IMR-90 (cell line): ENCODE measurements around the gene HTATSF1. TPM values are rescaled to one million over a fixed set of nuclear protein-coding genes. Genes with fewer than 3 reads are reported as not detected.

Experiments
- ATAC-seq: fragments of 200-7000 bp; cut with Tn5 transposase; 2 replicates; pipeline ENCODE4 v1.9.1; 2020; ENCODE audit warnings: low read depth, mild to moderate bottlenecking, moderate library complexity
- BruUV-seq: library from RNA; stranded (reverse); fragments of 400-500 nt; replicated peaks from 2 replicates; lab custom pipeline; 2021; lab: Mats Ljungman, UMichigan
- CTCF ChIA-PET: fragments of 300-600 bp; formaldehyde crosslinking; extraction: SDS; loops from one replicate; lab custom pipeline; 2021; ENCODE audit warnings: antibody characterized with exemption; lab: Yijun Ruan, JAX
- POLR2A ChIA-PET: fragments of 300-600 bp; sonication (Branson Sonifier 250); formaldehyde crosslinking; loops from one replicate; lab custom pipeline; 2022; ENCODE audit warnings: antibody characterized with exemption; ENCODE audit not compliant: unreplicated experiment; lab: Charles Lee
- DNase-seq: peaks from one replicate; pipeline ENCODE4 v3.0.0; 2013
- H2AFZ ChIP-seq: replicated peaks from 2 replicates; pipeline ENCODE3; 2013; ENCODE audit warnings: low read length, mild to moderate bottlenecking; ENCODE audit not compliant: poor library complexity
- H2AK5ac ChIP-seq: 2 replicates; pipeline ENCODE4 v1.6.1; 2013; ENCODE audit warnings: low read depth, low read length, inconsistent platforms
- H2AK9ac ChIP-seq: replicated peaks from 2 replicates; pipeline ENCODE3; 2013; ENCODE audit warnings: mild to moderate bottlenecking, low read depth, low read length, moderate library complexity; ENCODE audit not compliant: poor library complexity
- H2BK120ac ChIP-seq: 2 replicates; pipeline ENCODE4 v1.6.1; 2013; ENCODE audit warnings: low read depth, low read length, inconsistent platforms
- H2BK15ac ChIP-seq: 3 replicates; pipeline ENCODE4 v1.6.1; 2013; ENCODE audit warnings: low read depth, low read length, inconsistent platforms
- H2BK20ac ChIP-seq: 2 replicates; pipeline ENCODE4 v1.6.1; 2013; ENCODE audit warnings: low read depth, mild to moderate bottlenecking, inconsistent platforms, low read length, moderate library complexity
- H2BK5ac ChIP-seq: 2 replicates; pipeline ENCODE4 v1.6.1; 2013; ENCODE audit warnings: mild to moderate bottlenecking, low read depth, low read length, inconsistent platforms; ENCODE audit not compliant: poor library complexity, severe bottlenecking
- H3K14ac ChIP-seq: replicated peaks from 2 replicates; pipeline ENCODE4 v1.6.1; 2013; ENCODE audit warnings: low read depth, low read length, inconsistent platforms
- H3K18ac ChIP-seq: 2 replicates; pipeline ENCODE4 v1.6.1; 2013; ENCODE audit warnings: low read depth, low read length, control low read depth
- H3K23ac ChIP-seq: 2 replicates; pipeline ENCODE4 v1.6.1; 2013; ENCODE audit warnings: low read depth, low read length, inconsistent platforms
- H3K27ac ChIP-seq: 2 replicates; pipeline ENCODE4 v1.5.1; 2013; ENCODE audit warnings: mild to moderate bottlenecking, control low read depth, low read length; ENCODE audit not compliant: insufficient read depth
- H3K27me3 ChIP-seq: 2 replicates; pipeline ENCODE4 v1.6.1; 2013; ENCODE audit warnings: low read length; ENCODE audit not compliant: control insufficient read depth, insufficient read depth
- H3K36me3 ChIP-seq: 2 replicates; pipeline ENCODE4 v1.6.1; 2013; ENCODE audit warnings: low read length, mixed read lengths; ENCODE audit not compliant: control insufficient read depth, insufficient read depth
- H3K4ac ChIP-seq: 2 replicates; pipeline ENCODE4 v1.6.1; 2013; ENCODE audit warnings: low read depth, low read length, inconsistent platforms
- H3K4me1 ChIP-seq: 2 replicates; pipeline ENCODE4 v1.6.1; 2013; ENCODE audit warnings: low read length, mixed read lengths; ENCODE audit not compliant: control insufficient read depth, insufficient read depth
- H3K4me2 ChIP-seq: 2 replicates; pipeline ENCODE4 v1.6.1; 2013; ENCODE audit warnings: low read depth, mild to moderate bottlenecking, control low read depth, low read length, moderate library complexity
- H3K4me3 ChIP-seq: 2 replicates; pipeline ENCODE4 v1.5.1; 2013; ENCODE audit warnings: low read depth, mild to moderate bottlenecking, control low read depth, low read length, moderate library complexity; ENCODE audit not compliant: insufficient read depth
- H3K56ac ChIP-seq: 2 replicates; pipeline ENCODE4 v1.6.1; 2013; ENCODE audit warnings: low read length, inconsistent platforms; ENCODE audit not compliant: insufficient read depth; ENCODE audit errors: extremely low read depth
- H3K79me1 ChIP-seq, 2 experiments: 2 replicates each; pipeline ENCODE4 v1.6.1; 2013; ENCODE audit warnings: low read length in 2 of 2, inconsistent platforms in 1 of 2, low read depth in 1 of 2
- H3K9ac ChIP-seq: 2 replicates; pipeline ENCODE4 v1.6.1; 2013; ENCODE audit warnings: low read depth, low read length, control low read depth
- H3K9me1 ChIP-seq: 2 replicates; pipeline ENCODE4 v1.6.1; 2013; ENCODE audit warnings: low read length, inconsistent platforms; ENCODE audit not compliant: insufficient read depth
- H3K9me3 ChIP-seq: 2 replicates; pipeline ENCODE4 v1.6.1; 2013; ENCODE audit warnings: low read length; ENCODE audit not compliant: control insufficient read depth, insufficient read depth
- H4K20me1 ChIP-seq: 2 replicates; pipeline ENCODE4 v1.6.1; 2013; ENCODE audit warnings: low read length, inconsistent platforms; ENCODE audit not compliant: insufficient read depth
- H4K5ac ChIP-seq: 2 replicates; pipeline ENCODE4 v1.6.1; 2013; ENCODE audit warnings: mild to moderate bottlenecking, low read depth, low read length, control low read depth
- H4K8ac ChIP-seq, 2 experiments: 2 replicates each; pipeline ENCODE4 v1.6.1; 2013; ENCODE audit warnings: low read depth in 2 of 2, low read length in 2 of 2, control low read depth in 1 of 2, inconsistent platforms in 1 of 2
- H4K91ac ChIP-seq: 2 replicates; pipeline ENCODE4 v1.6.1; 2013; ENCODE audit warnings: low read depth, low read length, inconsistent platforms; ENCODE audit not compliant: insufficient read depth
- BHLHE40 ChIP-seq: fragments of 150-350 bp; IDR thresholded peaks from 2 replicates; pipeline ENCODE4 v1.6.1; 2016; ENCODE audit warnings: mild to moderate bottlenecking, low read depth, low read length
- CEBPB ChIP-seq: IDR thresholded peaks from 2 replicates; pipeline ENCODE4 v1.6.1; 2012; ENCODE audit warnings: low read depth, low read length, improper control_type of control experiment
- CHD1 ChIP-seq: IDR thresholded peaks from 2 replicates; pipeline ENCODE4 v1.6.1; 2012; ENCODE audit warnings: low read depth, low read length, improper control_type of control experiment
- CTCF ChIP-seq: conservative IDR thresholded peaks from 2 replicates; pipeline ENCODE4 v1.5.1; 2012; ENCODE audit warnings: mild to moderate bottlenecking, low read depth, low read length, improper control_type of control experiment
- ELK1 ChIP-seq: fragments of 150-350 bp; IDR thresholded peaks from 2 replicates; pipeline ENCODE4 v1.6.1; 2016; ENCODE audit warnings: low read depth, mild to moderate bottlenecking, low read length, moderate library complexity, borderline replicate concordance
- FOS ChIP-seq: fragments of 150-350 bp; IDR thresholded peaks from 2 replicates; pipeline ENCODE4 v1.6.1; 2016; ENCODE audit warnings: low read depth, low read length
- MAFK ChIP-seq: IDR thresholded peaks from 2 replicates; pipeline ENCODE4 v1.6.1; 2012; ENCODE audit warnings: low read depth, low read length, improper control_type of control experiment
- MAZ ChIP-seq: IDR thresholded peaks from 2 replicates; pipeline ENCODE4 v1.6.1; 2012; ENCODE audit warnings: low read depth, mild to moderate bottlenecking, low read length, improper control_type of control experiment, moderate library complexity, borderline replicate concordance
- MXI1 ChIP-seq: IDR thresholded peaks from 2 replicates; pipeline ENCODE4 v1.6.1; 2012; ENCODE audit warnings: low read depth, mild to moderate bottlenecking, low read length, moderate library complexity, borderline replicate concordance
- NFE2L2 ChIP-seq: fragments of 150-350 bp; IDR thresholded peaks from 2 replicates; pipeline ENCODE4 v1.6.1; 2016; ENCODE audit warnings: low read depth, mild to moderate bottlenecking, low read length
- POLR2A ChIP-seq: IDR thresholded peaks from 2 replicates; pipeline ENCODE4 v1.6.1; 2012; ENCODE audit warnings: mild to moderate bottlenecking, low read depth, low read length
- RAD21 ChIP-seq: IDR thresholded peaks from 2 replicates; pipeline ENCODE4 v1.6.1; 2012; ENCODE audit warnings: low read length, improper control_type of control experiment
- RCOR1 ChIP-seq: IDR thresholded peaks from 2 replicates; pipeline ENCODE4 v1.6.1; 2012; ENCODE audit warnings: mild to moderate bottlenecking, low read length, improper control_type of control experiment; ENCODE audit not compliant: insufficient replicate concordance
- RFX5 ChIP-seq: IDR thresholded peaks from 2 replicates; pipeline ENCODE4 v1.8.0; 2012; ENCODE audit warnings: low read depth, mild to moderate bottlenecking, low read length, moderate library complexity
- SMC3 ChIP-seq: fragments of 150-350 bp; IDR thresholded peaks from 2 replicates; pipeline ENCODE4 v1.6.1; 2016; ENCODE audit warnings: low read depth, mild to moderate bottlenecking, antibody characterized with exemption, low read length, moderate library complexity
- USF2 ChIP-seq: fragments of 150-350 bp; IDR thresholded peaks from 2 replicates; pipeline ENCODE4 v1.6.1; 2017; ENCODE audit warnings: mild to moderate bottlenecking, antibody characterized with exemption, low read length, low read depth
- WGBS, 2 experiments: methylation state at CpG; one replicate each; pipeline versions ENCODE4 v1.1.5 to v1.1.7; 2013; ENCODE audit warnings: missing lambda C conversion rate in 2 of 2; ENCODE audit not compliant: insufficient read length in 1 of 2; ENCODE audit errors: extremely low coverage in 2 of 2; 5-methylcytosine and 5-hydroxymethylcytosine counted together
- dilution Hi-C: fragments of 300-500 bp; cut with HindIII; formaldehyde crosslinking; loops from one replicate; pipeline ENCODE4 v1.14.3; 2018; ENCODE audit warnings: low sequenced_read_pairs; ENCODE audit not compliant: unreplicated experiment
- in situ Hi-C: fragments of 300-500 bp; cut with MboI; formaldehyde crosslinking; loops from 3 replicates; pipeline ENCODE4 v1.14.3; 2019; ENCODE audit warnings: low sequenced_read_pairs, inconsistent platforms, mixed read lengths
- intact Hi-C: fragments of 100-400 bp; cut with micrococcal nuclease; formaldehyde crosslinking; loops from 2 replicates; pipeline ENCODE4 v1.10.0; 2022
- polyA plus RNA-seq, 3 experiments: library from polyadenylated mRNA; depleted of rRNA; stranded (reverse); fragments of >200 nt; gene quantifications; 2 replicates each; pipeline ENCODE4 v1.2.3, GENCODE V29; 2012; ENCODE audit warnings: low replicate concordance in 1 of 3
- total RNA-seq: library from RNA; depleted of rRNA; stranded (reverse); fragments of >200 nt; gene quantifications from 2 replicates; pipeline ENCODE4 v1.2.3, GENCODE V29; 2012

HTATSF1 gene
- total and polyA plus RNA-seq, 2 of the 4 experiments (the other 2 are of a cell fraction), result 6.8 to 19.0 TPM

- Histone ChIP-seq H3K9me1 (no peaks in the 10 kb centered on the region), H4K5ac (no peak overlapping the region), H2BK20ac (no peak overlapping the region), H2AK5ac (no peak overlapping the region), H3K9me3 (no peaks in the 10 kb centered on the region), H3K4me1 (no peaks in the 10 kb centered on the region), H2BK120ac (no peak overlapping the region), H3K4ac (no peak overlapping the region), H2BK5ac (no peak overlapping the region), H3K27ac (no peak overlapping the region), H2AK9ac (no peak overlapping the region), H3K18ac (no peak overlapping the region), H3K14ac (no peak overlapping the region), H4K8ac (no peak overlapping the region), H3K56ac (no peak overlapping the region), H3K36me3 (no peaks in the 10 kb centered on the region), H4K91ac (no peak overlapping the region), H2BK15ac (no peak overlapping the region), H3K23ac (no peak overlapping the region), H3K4me2 (no peak overlapping the region), H3K9ac (no peak overlapping the region), H3K4me3 (no peak overlapping the region), H2AFZ (no peak overlapping the region), H4K20me1 (no peaks in the 10 kb centered on the region), H3K79me1 (no peaks in the 10 kb centered on the region), H3K27me3 (peaks cover 6% of the 10 kb centered on the region)
- intact Hi-C loops, result no loop called here
- no CpG with 5 or more reads among the region's 5 CpGs for WGBS, 2 experiments
- DNase-seq, result no peak
- TF ChIP-seq CEBPB (no peak), MXI1 (no peak), POLR2A (no peak), SMC3 (no peak), RFX5 (no peak), CHD1 (no peak), BHLHE40 (no peak), CTCF (no peak), USF2 (no peak), NFE2L2 (no peak), RCOR1 (no peak), ELK1 (no peak), RAD21 (no peak), MAFK (no peak), FOS (no peak), MAZ (no peak)
- in situ Hi-C loops, result no loop called here
- CTCF ChIA-PET, result no interaction called here
- no peak for ATAC-seq
- POLR2A ChIA-PET, result no interaction called here
- no TSS peak for BruUV-seq
- dilution Hi-C loops, result no loop called here
Observed at GRCh38 chrX:136540226-136540625, 42.8 kb downstream of the HTATSF1 start.
